HG03558 (cell line): ENCODE results near the gene ASAP2.

Experiments used
- ATAC-seq: cut with Tn5 transposase; IDR thresholded peaks from one replicate; pipeline ENCODE4 v1.9.1; 2021; ENCODE audit warnings: moderate number of reproducible peaks; ENCODE audit not compliant: unreplicated experiment; ENCODE audit errors: extremely low read depth

The ASAP2 gene

GRCh38 chr2:9335322-9335832 lies 128.8 kb downstream of the ASAP2 start:
- ATAC-seq: no peak

- no peak for ATAC-seq
These were observed 129.6 kb downstream of the ASAP2 start for GRCh38 chr2:9336241-9336575.

- ATAC-seq: no peak
These were observed 130.1 kb downstream of the ASAP2 start for GRCh38 chr2:9336576-9337314.

- no peak for ATAC-seq
These were observed 131.3 kb downstream of the ASAP2 start for GRCh38 chr2:9337901-9338300.

- ATAC-seq: no peak
These were observed 134.8 kb downstream of the ASAP2 start for GRCh38 chr2:9341337-9341887.

GRCh38 chr2:9342659-9343058 lies 136.0 kb downstream of the ASAP2 start:
- no peak for ATAC-seq

GRCh38 chr2:9343524-9343923 lies 136.9 kb downstream of the ASAP2 start:
- no peak for ATAC-seq

- no peak for ATAC-seq
These were observed 137.8 kb downstream of the ASAP2 start for GRCh38 chr2:9344434-9344833.

- ATAC-seq: no peak
These were observed 138.7 kb downstream of the ASAP2 start for GRCh38 chr2:9345343-9345742.

GRCh38 chr2:9345997-9346396 lies 139.4 kb downstream of the ASAP2 start:
- no peak for ATAC-seq

- no peak for ATAC-seq
These were observed 140.3 kb downstream of the ASAP2 start for GRCh38 chr2:9346885-9347284.

GRCh38 chr2:9347411-9347881 lies 140.8 kb downstream of the ASAP2 start:
- ATAC-seq: no peak

GRCh38 chr2:9354318-9354717 lies 147.7 kb downstream of the ASAP2 start:
- ATAC-seq: no peak

GRCh38 chr2:9355270-9355669 lies 148.7 kb downstream of the ASAP2 start:
- no peak for ATAC-seq

GRCh38 chr2:9355716-9356115 lies 149.1 kb downstream of the ASAP2 start:
- no peak for ATAC-seq

GRCh38 chr2:9356261-9356660 lies 149.6 kb downstream of the ASAP2 start:
- ATAC-seq: no peak

- ATAC-seq: no peak
These were observed 152.2 kb downstream of the ASAP2 start for GRCh38 chr2:9358846-9359245.

GRCh38 chr2:9359463-9359862 lies 152.9 kb downstream of the ASAP2 start:
- no peak for ATAC-seq

GRCh38 chr2:9360110-9360509 lies 153.5 kb downstream of the ASAP2 start:
- ATAC-seq: no peak

- ATAC-seq: no peak
These were observed 154.1 kb downstream of the ASAP2 start for GRCh38 chr2:9360701-9361100.

GRCh38 chr2:9364373-9364772 lies 157.8 kb downstream of the ASAP2 start:
- ATAC-seq: no peak
